Measurements from ENCODE around the gene MXD4.

MXD4 gene

GRCh38 chr4:2261110-2261852, 628 bp downstream of the MXD4 start:
- DNase-seq: no peak

DNA sequence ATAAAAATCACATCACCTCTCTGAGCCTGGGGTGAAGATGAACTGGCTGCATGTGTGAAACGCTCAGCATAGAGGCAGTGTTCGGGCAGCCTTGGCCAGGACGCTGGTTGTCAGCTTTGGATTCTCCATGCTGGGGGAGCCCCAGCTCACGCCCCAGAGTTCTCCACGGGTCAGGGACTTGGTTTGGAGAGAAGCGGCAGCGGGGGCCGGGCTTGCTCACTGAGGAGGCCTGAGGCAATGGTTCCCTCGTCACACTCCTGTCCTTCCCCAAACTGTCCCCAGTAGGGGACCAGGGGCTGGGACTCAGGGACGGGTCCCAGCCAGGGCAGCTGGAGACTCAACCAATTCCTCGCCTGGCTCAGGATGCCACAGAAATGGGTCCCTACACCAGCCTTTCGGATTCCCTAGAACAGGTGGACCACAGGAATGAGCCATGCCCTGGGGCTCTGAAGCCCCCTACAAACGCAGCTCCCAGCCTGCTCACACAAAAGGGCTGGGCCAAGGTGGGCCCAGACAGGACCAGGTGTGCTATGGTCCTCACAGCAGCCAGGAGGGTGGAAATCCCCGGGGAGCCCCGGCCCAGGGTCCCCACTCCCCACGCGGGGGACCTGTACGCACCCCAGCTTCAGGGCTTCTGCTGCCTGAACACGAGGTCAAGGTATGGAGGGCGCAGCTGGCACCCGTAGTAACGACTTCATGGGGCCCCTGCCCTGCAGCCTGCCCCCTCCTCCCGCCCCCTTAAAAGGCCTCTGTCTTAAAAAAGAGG, 1.4 kb downstream of the MXD4 start:
- no peak for DNase-seq

DNA sequence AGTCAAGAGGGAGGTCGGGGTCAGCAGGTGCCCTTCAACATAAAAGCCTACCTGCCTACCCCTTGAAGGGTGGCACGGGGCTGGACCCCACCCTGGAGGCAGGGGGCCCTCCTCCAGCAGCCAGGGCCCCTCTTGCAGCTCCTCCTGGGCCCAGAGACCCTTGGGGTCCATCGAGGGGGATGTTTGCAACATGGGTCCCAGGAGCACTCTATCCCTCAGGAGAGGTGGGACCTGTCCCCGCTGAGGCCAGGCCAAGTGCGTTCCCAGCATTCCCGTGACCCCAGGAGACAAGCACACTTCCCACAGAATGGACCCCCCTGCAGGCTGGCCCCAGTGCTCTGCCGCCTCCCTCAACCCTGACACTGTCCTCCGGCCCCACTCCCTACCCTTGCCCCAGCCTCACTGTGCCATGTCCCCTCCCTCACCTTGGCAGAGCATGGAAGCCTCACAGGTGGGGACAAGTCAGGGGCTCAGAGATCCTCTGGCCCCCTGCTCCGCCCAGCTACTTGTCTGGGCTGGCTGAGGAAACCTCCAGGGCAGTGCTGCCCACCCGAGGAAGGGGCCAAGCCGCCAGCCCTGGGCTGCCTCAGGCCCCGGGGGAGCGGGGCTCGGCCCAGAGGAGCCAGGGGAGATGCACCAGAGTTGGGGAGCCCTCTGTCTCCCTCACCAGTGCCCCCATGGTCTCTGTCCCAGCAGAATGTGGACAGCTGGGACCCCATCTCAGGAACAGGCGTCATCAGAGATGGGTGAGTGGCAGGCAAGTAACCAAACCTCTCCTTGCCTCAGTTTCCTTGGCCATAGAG, 2.2 kb downstream of the MXD4 start:
- DNase-seq: no peak

- DNase-seq: no peak
These were observed 2.8 kb downstream of the MXD4 start for GRCh38 chr4:2259036-2259540.

GRCh38 chr4:2258091-2259035, 3.5 kb downstream of the MXD4 start:
- DNase-seq: no peak

DNA sequence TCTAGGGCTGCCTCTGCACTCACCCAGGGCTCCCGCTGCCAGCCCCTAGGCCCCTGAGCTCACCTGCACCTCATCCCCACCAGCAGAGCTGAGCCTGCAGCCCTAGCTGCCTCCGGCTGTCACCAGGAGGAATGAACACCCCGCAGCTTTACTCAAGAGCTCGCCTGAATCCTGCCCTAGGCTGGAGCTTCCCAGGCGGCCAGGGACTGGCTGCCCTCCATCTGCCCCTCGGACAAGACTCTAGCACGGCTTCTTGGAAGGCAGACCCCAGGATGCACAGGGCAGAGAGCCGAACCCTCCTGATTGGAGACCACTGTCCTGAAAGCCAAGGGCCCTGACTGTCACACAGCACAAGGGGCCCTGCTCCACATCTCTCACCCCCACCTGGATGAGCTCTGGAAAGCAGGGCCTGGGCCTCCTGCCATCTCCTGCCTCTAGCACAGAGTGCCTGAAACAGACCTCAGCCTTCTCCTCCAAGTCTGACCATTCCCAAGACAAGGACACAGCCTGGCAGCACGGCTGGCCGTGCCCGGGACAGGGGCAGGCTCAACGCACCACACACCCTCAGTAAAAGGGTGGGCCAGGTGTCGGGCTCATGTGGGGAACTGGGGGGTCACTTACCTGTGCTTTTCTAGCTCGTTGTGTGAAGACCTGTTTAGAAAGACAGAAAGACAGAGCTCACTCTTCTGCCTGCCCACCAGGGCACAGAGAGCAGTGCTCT, 4.4 kb downstream of the MXD4 start:
- no peak for DNase-seq

GRCh38 chr4:2256781-2257191, 5.1 kb downstream of the MXD4 start:
- no peak for DNase-seq

DNA sequence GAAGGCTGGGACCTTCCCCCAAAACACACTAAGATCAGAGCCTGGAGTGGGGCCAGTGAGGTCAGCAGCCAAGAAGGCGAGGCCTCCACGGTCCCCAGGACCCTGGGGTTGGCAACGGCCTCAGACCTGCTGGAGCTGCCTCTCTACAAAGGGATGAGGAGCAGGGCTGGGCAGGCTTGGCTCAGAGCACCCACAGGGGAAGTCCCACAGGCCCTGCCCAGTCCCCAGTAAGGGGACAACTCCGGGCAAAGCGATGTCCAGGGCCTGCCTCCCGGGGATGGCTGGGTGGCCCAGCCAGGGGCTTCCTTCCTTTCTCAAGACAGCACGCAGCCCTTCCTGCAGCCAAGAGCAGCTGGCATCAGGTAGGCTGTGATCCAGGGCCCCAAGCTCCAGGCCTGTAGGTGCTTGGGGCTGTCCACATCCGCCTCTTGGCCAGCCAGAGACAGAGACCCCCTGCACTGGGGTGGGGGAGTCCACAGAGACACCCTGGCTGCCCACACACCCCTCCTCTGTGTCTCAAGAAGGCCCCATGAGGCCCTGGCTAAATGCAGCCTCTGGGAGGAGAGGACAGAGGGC, 5.7 kb downstream of the MXD4 start:
- DNase-seq: no peak

DNA sequence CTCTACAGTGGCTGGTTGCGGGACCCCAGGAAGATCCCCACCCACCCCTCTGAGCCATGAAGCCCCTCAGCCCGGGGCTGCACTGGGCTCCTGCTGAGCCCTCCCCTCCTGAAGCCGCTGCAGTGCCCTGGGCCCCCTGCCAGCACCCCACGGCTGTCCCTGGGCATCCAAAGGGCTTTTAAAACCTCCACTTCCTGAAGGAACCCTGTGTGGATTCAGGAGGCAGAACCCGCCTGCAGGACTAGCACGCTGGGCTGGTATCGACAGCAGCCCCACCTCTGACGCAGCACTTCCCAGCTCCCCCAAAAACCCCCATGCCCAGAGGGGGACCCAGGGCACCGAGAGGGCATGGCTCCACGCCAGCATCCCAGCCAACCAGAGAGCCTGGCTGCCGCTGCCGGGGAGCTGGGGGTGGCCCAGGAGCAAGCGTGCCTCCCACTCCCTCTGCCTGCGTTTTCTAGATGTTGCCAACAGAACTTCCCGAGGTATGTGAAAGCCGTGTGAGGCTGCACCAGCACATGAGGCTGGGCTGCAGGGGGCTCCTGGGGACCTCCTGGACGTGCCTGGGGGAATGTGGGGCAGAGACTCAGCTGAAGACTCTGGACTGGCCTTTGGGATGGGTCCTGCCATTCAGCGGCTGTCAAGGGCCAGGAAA, 6.3 kb downstream of the MXD4 start:
- no peak for DNase-seq

GRCh38 chr4:2254665-2255500, 7.0 kb downstream of the MXD4 start:
- DNase-seq: no peak

DNA sequence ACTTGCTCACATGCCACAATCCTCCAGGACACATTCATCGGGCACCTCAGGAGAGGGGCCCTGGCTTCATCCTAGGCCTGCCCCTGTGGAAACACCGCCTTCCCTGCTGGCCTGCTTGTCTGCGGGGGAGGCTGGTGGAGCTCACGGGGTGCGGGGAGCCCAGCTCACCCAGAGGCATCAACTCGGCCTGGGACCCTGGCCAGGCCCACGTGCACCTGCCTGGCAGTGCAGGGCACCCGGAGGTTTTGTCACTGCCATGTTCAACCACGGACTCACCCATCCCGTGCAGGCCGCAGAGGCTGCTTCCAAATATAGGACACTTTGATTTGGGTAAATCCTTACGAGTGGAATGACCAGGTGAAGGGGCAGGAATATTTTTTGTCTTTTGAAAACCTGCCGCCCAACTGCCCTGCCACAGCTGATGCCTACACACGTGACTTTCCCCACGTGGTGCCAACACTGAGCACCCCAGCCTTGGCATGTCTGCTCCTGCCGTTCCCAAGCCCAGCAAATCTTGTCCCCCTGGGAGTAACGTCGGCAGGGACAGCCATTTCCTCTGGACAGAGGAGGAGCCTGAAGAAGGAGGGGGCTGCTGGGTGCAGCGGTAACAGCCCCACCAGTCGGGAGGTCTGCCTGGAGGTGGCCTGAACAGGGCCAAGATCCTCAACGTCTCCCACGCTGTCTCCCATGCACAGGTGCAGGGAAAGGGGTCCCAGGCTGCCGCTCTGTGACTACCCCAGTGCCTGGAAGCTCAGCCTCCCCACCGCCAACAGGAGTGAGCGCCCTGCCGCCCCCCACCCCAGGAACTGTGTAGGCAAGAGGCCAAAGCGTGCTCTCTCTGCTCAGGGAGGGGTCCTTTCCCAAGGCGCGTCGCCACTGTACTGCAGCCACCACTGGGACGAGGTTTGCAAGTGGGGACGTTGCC, 8.5 kb downstream of the MXD4 start:
- no peak for DNase-seq

GRCh38 chr4:2252530-2253091, 9.3 kb downstream of the MXD4 start:
- DNase-seq: no peak

DNA sequence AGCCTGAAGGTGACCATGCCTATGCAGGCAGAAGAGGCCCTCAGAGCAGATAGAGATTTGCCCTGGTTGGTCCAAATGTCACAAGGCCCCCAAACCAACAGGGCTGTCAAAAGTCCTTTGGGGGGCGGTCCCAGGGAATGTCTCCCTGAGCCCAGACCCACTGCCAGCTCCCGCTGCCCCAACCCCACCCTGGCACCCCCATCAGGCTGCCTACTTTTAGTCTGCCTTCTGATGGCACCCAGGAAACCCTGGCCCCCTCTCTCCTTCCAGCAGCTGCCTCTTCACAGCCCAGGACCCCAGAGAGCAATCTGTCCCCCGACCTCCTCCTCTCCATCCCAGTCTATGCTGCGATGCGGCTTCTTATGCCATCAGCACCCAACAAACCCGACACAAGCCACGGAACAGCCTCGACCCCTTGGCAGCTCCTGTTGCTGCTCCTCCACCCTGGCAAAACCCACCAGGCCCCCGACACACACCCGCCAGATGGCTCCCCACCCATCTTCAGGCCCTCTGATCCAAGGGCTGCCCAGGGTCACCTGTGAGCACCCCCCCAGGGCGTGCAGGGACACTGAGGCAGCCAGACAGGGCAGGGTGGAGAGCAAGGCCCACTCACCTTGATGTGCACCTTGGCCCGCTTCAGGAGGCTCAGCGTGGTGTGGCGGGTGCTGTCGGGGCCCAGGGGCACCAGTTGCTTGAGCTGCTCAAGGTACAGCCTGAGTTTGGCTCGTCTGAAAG, 9.9 kb downstream of the MXD4 start:
- no peak for DNase-seq

DNA sequence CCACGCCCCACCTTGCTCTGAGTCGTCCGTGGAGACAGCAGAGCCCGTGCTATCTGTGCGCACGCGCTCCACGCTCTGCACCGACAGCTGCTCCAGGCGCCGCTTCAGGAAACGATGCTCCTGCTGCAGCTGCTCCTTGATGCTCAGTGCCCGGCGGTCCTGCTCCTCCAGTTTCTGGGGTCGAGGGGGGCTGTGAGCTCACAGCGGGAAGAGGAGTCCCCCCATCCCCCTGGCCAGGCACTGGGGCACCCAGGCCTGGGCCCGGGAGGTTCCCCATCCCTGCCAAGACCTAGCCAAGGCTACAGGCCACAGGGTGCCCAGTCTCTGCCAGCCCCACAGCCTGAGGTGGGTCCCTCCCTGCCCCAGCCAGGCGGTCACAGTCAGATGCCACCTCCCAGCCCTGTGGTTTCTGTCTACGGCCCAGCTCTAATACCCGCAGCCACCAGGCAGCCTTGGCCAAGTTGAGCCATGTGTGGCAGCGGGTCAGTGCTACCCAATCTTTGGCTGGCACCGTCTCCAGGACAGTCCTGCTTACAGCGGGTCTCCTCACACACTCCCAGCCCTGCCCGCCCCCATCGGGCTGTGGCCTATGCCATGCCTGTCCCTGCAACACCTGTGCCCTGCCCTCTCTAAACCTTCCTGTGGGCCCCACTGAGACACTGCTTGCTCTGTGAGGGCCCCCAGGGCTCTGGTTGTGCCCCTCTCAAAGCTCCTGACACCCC, 10.7 kb downstream of the MXD4 start:
- DNase-seq: no peak

GRCh38 chr4:2250357-2251072, 11.4 kb downstream of the MXD4 start:
- DNase-seq: no peak
